Thoracic aorta (tissue), 2 donors: ENCODE measurements around the gene COL25A1. TPM values are rescaled to one million over a fixed set of nuclear protein-coding genes. Genes with fewer than 3 reads are reported as not detected.

Experiments
- ATAC-seq: fragments of 150-250 bp; one replicate; pipeline ENCODE4 v1.8.0; 2017; ENCODE audit warnings: low read depth; ENCODE audit not compliant: insufficient number of reproducible peaks, low FRiP score
- DNase-seq: peaks from one replicate; pipeline ENCODE4 v3.0.0-alpha.2; 2020; ENCODE audit warnings: low spot score
- H3K27ac ChIP-seq, 2 donors: fragments of 200-600 bp; sonication (generic); 1 replicate in 1 of 2; 2 replicates in 1 of 2; pipeline ENCODE4 v1.5.1; 2016; ENCODE audit warnings: mild to moderate bottlenecking in 2 of 2, moderate library complexity in 2 of 2
- H3K27me3 ChIP-seq: fragments of 200-600 bp; sonication (generic); replicated peaks from 2 replicates; pipeline ENCODE4 v1.6.0; 2016; ENCODE audit warnings: mild to moderate bottlenecking; ENCODE audit not compliant: insufficient read depth
- H3K36me3 ChIP-seq: fragments of 200-600 bp; sonication (generic); one replicate; pipeline ENCODE4 v1.5.1; 2016
- H3K4me1 ChIP-seq, 2 donors: fragments of 200-600 bp; sonication (generic); 1 replicate in 1 of 2; 2 replicates in 1 of 2; pipeline versions ENCODE4 v1.5.1 to v1.6.0; 2016; ENCODE audit warnings: low read depth in 2 of 2, mild to moderate bottlenecking in 1 of 2; ENCODE audit not compliant: control insufficient read depth in 1 of 2
- H3K4me3 ChIP-seq: fragments of 200-600 bp; sonication (generic); 2 replicates; pipeline ENCODE4 v1.5.1; 2016; ENCODE audit warnings: mild to moderate bottlenecking
- H3K9me3 ChIP-seq: fragments of 200-600 bp; sonication (generic); 2 replicates; pipeline ENCODE4 v1.5.1; 2016
- total RNA-seq, 2 donors: library from RNA; depleted of rRNA; stranded (reverse); fragments of >200 nt; gene quantifications; one replicate each; pipeline versions ENCODE4 v1.1.0 to v1.2.3, GENCODE V29; 2016
- TF ChIP-seq, protein P1 (sequence below): fragments of 200-600 bp; sonication (generic); IDR thresholded peaks from one replicate; pipeline ENCODE4 v1.5.1; 2019; ENCODE audit warnings: antibody characterized with exemption

COL25A1 gene
- total RNA-seq, 2 donors from 2014 or later: 0.42 to 0.81 TPM

DNA sequence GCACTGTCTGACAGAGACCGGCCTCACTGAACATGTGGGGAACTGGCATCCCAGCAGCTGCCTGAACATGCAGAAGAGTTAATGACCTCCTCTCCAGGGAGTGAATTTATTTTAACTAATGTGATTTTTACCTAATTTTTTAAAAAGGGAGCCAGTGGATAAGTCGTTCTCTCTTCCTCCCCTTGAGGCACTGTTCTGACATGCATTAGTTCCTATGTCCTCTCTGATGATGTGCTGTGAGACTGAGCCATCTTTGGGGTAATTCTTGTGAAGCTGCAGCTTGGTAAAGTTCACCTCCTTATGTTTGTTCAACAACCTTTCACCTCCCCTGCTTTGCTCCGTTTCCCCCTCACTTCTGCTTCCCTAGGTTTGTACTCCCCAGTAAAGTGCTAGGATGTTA is 139.7 kb downstream of the COL25A1 start:
- no peaks in the 10 kb centered on the region for H3K36me3 ChIP-seq
- no peak for ATAC-seq
- DNase-seq: no peak

DNA sequence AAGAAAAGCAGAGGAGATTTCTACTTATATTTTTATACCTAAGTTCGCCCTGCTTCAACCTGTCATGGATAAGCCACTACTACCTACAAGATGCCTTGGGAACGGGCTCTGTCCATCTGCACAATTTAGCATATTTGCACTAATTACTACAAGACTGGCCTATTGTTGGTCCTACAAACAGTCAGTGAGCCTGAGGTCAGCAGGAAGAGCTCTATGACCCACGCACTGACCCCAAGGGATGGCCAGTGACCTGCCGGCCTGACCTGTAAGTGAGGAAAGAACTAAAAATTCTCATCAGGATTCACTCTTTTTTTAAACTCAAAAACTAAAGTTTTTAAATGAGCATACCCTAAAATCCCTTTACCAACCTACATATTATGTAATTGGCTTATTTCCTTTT is 142.0 kb downstream of the COL25A1 start:
- H3K4me1 ChIP-seq: no peaks in the 10 kb centered on the region
- H3K36me3 ChIP-seq: no peaks in the 10 kb centered on the region
- TF ChIP-seq, protein P1, sequence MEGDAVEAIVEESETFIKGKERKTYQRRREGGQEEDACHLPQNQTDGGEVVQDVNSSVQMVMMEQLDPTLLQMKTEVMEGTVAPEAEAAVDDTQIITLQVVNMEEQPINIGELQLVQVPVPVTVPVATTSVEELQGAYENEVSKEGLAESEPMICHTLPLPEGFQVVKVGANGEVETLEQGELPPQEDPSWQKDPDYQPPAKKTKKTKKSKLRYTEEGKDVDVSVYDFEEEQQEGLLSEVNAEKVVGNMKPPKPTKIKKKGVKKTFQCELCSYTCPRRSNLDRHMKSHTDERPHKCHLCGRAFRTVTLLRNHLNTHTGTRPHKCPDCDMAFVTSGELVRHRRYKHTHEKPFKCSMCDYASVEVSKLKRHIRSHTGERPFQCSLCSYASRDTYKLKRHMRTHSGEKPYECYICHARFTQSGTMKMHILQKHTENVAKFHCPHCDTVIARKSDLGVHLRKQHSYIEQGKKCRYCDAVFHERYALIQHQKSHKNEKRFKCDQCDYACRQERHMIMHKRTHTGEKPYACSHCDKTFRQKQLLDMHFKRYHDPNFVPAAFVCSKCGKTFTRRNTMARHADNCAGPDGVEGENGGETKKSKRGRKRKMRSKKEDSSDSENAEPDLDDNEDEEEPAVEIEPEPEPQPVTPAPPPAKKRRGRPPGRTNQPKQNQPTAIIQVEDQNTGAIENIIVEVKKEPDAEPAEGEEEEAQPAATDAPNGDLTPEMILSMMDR: no peak
- H3K9me3 ChIP-seq: no peaks in the 10 kb centered on the region
- DNase-seq: no peak
- no peak overlapping the region for H3K4me3 ChIP-seq
- H3K27me3 ChIP-seq: no peaks in the 10 kb centered on the region
- ATAC-seq: no peak
- H3K27ac ChIP-seq: no peak overlapping the region

More for the DNA sequence above, 139.7 kb downstream of the COL25A1 start:
- Histone ChIP-seq H3K27ac (no peak overlapping the region), H3K4me3 (no peak overlapping the region), H3K27me3 (no peaks in the 10 kb centered on the region), H3K4me1 (no peaks in the 10 kb centered on the region), H3K9me3 (no peaks in the 10 kb centered on the region)
- TF ChIP-seq, protein P1: no peak

DNA sequence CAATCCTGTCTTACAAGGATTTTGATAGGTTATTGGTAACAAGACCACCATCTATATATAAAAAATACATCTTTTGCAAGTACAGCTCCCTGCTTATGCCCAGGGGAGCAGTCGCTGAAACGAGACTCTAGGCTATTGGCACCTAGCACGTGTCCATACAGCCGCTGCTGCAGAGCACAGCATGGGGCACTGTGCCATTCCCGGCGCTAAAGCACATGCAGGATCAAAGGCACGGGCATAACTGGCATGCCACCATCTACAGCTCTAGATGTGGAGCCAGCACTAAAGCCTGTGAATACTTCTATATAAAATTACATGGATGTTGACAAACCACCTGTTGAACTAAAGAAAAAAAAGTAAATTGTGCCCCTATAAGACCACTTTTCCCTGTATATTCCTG is 144.8 kb downstream of the COL25A1 start:
- H3K27ac ChIP-seq: no peak overlapping the region

DNA sequence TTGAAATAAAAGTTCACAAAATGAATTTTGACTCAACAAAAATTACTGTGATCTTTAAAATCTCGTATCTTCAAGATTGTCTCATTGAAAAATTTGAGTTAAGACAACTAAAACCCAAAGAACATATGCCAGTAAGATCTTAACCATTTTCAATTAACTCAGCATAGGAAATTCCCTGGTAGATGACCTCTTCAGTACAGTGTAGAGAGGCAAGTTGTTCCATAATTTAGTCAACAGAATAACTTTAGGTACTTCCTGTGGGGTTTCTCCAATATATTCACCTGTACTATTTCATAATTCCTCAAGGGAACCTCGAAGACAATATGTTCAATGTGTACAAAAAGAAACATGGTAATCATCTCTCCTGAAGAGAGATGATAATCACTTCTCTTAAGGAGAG is 145.3 kb downstream of the COL25A1 start:
- ATAC-seq (no peak), DNase-seq (no peak)
- H3K27me3 ChIP-seq: no peaks in the 10 kb centered on the region
- no peaks in the 10 kb centered on the region for H3K9me3 ChIP-seq
- H3K36me3 ChIP-seq: no peaks in the 10 kb centered on the region
- H3K4me1 ChIP-seq: no peaks in the 10 kb centered on the region
- H3K4me3 ChIP-seq: no peak overlapping the region
- H3K27ac ChIP-seq: no peak overlapping the region
- TF ChIP-seq, protein P1: no peak

More for the DNA sequence above, 144.8 kb downstream of the COL25A1 start:
- Histone ChIP-seq H3K4me1 (no peaks in the 10 kb centered on the region), H3K36me3 (no peaks in the 10 kb centered on the region), H3K9me3 (no peaks in the 10 kb centered on the region), H3K4me3 (no peak overlapping the region), H3K27me3 (no peaks in the 10 kb centered on the region)
- TF ChIP-seq, protein P1: no peak
- DNase-seq: no peak
- no peak for ATAC-seq

DNA sequence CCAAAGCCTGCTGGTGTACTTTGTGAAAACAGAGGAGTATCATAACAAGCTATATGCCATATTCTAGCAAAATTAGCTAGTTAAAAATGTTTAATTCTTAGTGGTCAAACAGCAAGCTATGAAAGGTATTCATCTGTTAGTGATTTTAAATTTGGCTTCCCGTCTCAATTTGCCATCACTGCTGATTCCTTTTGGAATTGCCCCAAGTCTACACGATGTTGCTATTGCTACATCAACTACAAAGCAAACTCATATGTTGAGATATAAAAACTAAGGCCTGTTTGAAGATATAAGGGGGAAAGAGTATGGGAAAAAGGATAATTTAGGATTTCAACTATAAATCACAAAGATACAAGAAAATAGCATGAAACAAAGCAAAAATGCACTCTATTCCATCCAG is 146.1 kb downstream of the COL25A1 start:
- Histone ChIP-seq H3K36me3 (no peaks in the 10 kb centered on the region), H3K27me3 (no peaks in the 10 kb centered on the region), H3K4me1 (no peaks in the 10 kb centered on the region), H3K9me3 (no peaks in the 10 kb centered on the region), H3K4me3 (no peak overlapping the region), H3K27ac (no peak overlapping the region)
- ATAC-seq (no peak), DNase-seq (no peak)
- TF ChIP-seq, protein P1: no peak
